ENCODE measurements around the gene SEC23A.
A peak's percentile ranks its signal among the peaks of the same experiment; 100 is the strongest.
"Not testable (repeated sequence)": the region's sequence is repeated elsewhere in the genome, so short reads cannot be mapped to it uniquely, and the experiment has no call there.

The SEC23A gene

GRCh38 chr14:39102969-39103957 lies at the start of gene SEC23A:
Gene SEC23A (minus strand): TSS chr14:39103235. CDS start chr14:39096118, 7,117 bp downstream.
- H3K27ac Mint-ChIP-seq = peak within 1 kb of the TSS; percentile 98
- H3K4me1 Mint-ChIP-seq = peaks cover 29% of the 10 kb centered on the region
- H3K9me3 Mint-ChIP-seq = no peaks in the 10 kb centered on the region
- DNase-seq = peak; percentile 93
- no peaks in the 10 kb centered on the region for H3K27me3 Mint-ChIP-seq (ENCODE audit: low read depth, poor library complexity)
- peak within 1 kb of the TSS; percentile 92 for H3K4me3 Mint-ChIP-seq
- TF ChIP-seq CTCF (IDR thresholded peaks at IDR 0.05) = no peak
- H3K36me3 Mint-ChIP-seq (ENCODE audit: low read depth) = peaks cover 6% of the 10 kb centered on the region

- Mint-ChIP-seq H3K27me3 (ENCODE audit: low read depth, poor library complexity) (peaks cover 3% of the 10 kb centered on the region), H3K9me3 (peaks cover 21% of the 10 kb centered on the region), H3K27ac (peak overlapping the region; percentile 92), H3K4me1 (no peaks in the 10 kb centered on the region), H3K4me3 (no peak overlapping the region), H3K36me3 (ENCODE audit: low read depth) (peaks cover 63% of the 10 kb centered on the region)
- no peak for TF ChIP-seq CTCF (IDR thresholded peaks at IDR 0.05)
- DNase-seq = no peak
Observed at GRCh38 chr14:39145266-39145966, 42.4 kb upstream of the SEC23A start.

GRCh38 chr14:39143226-39143625 lies 40.2 kb upstream of the SEC23A start:
- H3K36me3 Mint-ChIP-seq (ENCODE audit: low read depth) = peaks cover 72% of the 10 kb centered on the region

GRCh38 chr14:39141623-39142022 lies 38.6 kb upstream of the SEC23A start:
- H3K36me3 Mint-ChIP-seq (ENCODE audit: low read depth) = peaks cover 70% of the 10 kb centered on the region
- H3K4me1 Mint-ChIP-seq, H3K27ac Mint-ChIP-seq: not testable (repeated sequence)

More at GRCh38 chr14:39143226-39143625, 40.2 kb upstream of the SEC23A start:
- H3K27me3 Mint-ChIP-seq (ENCODE audit: low read depth, poor library complexity); H3K4me1 Mint-ChIP-seq; DNase-seq; H3K4me3 Mint-ChIP-seq; H3K27ac Mint-ChIP-seq: not testable (repeated sequence)
- peaks cover 26% of the 10 kb centered on the region for H3K9me3 Mint-ChIP-seq

GRCh38 chr14:39140170-39140569 lies 37.1 kb upstream of the SEC23A start:
- no peak for TF ChIP-seq CTCF (IDR thresholded peaks at IDR 0.05)
- H3K36me3 Mint-ChIP-seq (ENCODE audit: low read depth) = peaks cover 72% of the 10 kb centered on the region

More at GRCh38 chr14:39141623-39142022, 38.6 kb upstream of the SEC23A start:
- H3K27me3 Mint-ChIP-seq (ENCODE audit: low read depth, poor library complexity); DNase-seq; H3K4me3 Mint-ChIP-seq: not testable (repeated sequence)
- H3K9me3 Mint-ChIP-seq = peaks cover 26% of the 10 kb centered on the region

GRCh38 chr14:39138440-39138839 lies 35.4 kb upstream of the SEC23A start:
- no peaks in the 10 kb centered on the region for H3K4me1 Mint-ChIP-seq
- no peak overlapping the region for H3K27ac Mint-ChIP-seq
- no peak for DNase-seq
- no peak overlapping the region for H3K4me3 Mint-ChIP-seq
- peaks cover 74% of the 10 kb centered on the region for H3K36me3 Mint-ChIP-seq (ENCODE audit: low read depth)
- peaks cover 26% of the 10 kb centered on the region for H3K9me3 Mint-ChIP-seq
- TF ChIP-seq CTCF (IDR thresholded peaks at IDR 0.05) = no peak
- peaks cover 9% of the 10 kb centered on the region for H3K27me3 Mint-ChIP-seq (ENCODE audit: low read depth, poor library complexity)

More at GRCh38 chr14:39140170-39140569, 37.1 kb upstream of the SEC23A start:
- no peak overlapping the region for H3K4me3 Mint-ChIP-seq
- no peak for DNase-seq
- peaks cover 9% of the 10 kb centered on the region for H3K27me3 Mint-ChIP-seq (ENCODE audit: low read depth, poor library complexity)
- no peaks in the 10 kb centered on the region for H3K4me1 Mint-ChIP-seq
- H3K27ac Mint-ChIP-seq = peak overlapping the region; percentile 42
- peaks cover 26% of the 10 kb centered on the region for H3K9me3 Mint-ChIP-seq

GRCh38 chr14:39137835-39138234 lies 34.8 kb upstream of the SEC23A start:
- not testable (repeated sequence) for H3K27me3 Mint-ChIP-seq (ENCODE audit: low read depth, poor library complexity); DNase-seq; H3K4me1 Mint-ChIP-seq; H3K4me3 Mint-ChIP-seq
- H3K9me3 Mint-ChIP-seq = peaks cover 22% of the 10 kb centered on the region
- H3K27ac Mint-ChIP-seq = peak overlapping the region; percentile 88
- peaks cover 70% of the 10 kb centered on the region for H3K36me3 Mint-ChIP-seq (ENCODE audit: low read depth)

Data from nephron progenitor cell (in vitro differentiated cells).